ENCODE measurements around the gene CRELD2.

The CRELD2 gene

GRCh38 chr22:49961601-49962011 lies 43.2 kb downstream of the CRELD2 start (continued):
- TF ChIP-seq, protein P1, sequence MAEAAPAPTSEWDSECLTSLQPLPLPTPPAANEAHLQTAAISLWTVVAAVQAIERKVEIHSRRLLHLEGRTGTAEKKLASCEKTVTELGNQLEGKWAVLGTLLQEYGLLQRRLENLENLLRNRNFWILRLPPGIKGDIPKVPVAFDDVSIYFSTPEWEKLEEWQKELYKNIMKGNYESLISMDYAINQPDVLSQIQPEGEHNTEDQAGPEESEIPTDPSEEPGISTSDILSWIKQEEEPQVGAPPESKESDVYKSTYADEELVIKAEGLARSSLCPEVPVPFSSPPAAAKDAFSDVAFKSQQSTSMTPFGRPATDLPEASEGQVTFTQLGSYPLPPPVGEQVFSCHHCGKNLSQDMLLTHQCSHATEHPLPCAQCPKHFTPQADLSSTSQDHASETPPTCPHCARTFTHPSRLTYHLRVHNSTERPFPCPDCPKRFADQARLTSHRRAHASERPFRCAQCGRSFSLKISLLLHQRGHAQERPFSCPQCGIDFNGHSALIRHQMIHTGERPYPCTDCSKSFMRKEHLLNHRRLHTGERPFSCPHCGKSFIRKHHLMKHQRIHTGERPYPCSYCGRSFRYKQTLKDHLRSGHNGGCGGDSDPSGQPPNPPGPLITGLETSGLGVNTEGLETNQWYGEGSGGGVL (tag by site-specific recombination; IDR thresholded peaks at IDR 0.05) = peak; percentile 39
- TF ChIP-seq WT1 (tag by site-specific recombination; IDR thresholded peaks at IDR 0.05) = peak; percentile 49
- TF ChIP-seq SP7 (tag by site-specific recombination; IDR thresholded peaks at IDR 0.05) = peak; percentile 66
- peak; percentile 75; the same call in 1 of the 2 replicates for TF ChIP-seq KLF8 (tag by site-specific recombination; IDR thresholded peaks at IDR 0.05)
- TF ChIP-seq KLF7 (tag by site-specific recombination; IDR thresholded peaks at IDR 0.05; ENCODE audit: borderline replicate concordance) = peak; percentile 43; the same call in 1 of the 2 replicates
- peak; percentile 48; the same call in 1 of the 2 replicates for TF ChIP-seq ZNF2 (tag by site-specific recombination; IDR thresholded peaks at IDR 0.05)
- TF ChIP-seq, protein P2, sequence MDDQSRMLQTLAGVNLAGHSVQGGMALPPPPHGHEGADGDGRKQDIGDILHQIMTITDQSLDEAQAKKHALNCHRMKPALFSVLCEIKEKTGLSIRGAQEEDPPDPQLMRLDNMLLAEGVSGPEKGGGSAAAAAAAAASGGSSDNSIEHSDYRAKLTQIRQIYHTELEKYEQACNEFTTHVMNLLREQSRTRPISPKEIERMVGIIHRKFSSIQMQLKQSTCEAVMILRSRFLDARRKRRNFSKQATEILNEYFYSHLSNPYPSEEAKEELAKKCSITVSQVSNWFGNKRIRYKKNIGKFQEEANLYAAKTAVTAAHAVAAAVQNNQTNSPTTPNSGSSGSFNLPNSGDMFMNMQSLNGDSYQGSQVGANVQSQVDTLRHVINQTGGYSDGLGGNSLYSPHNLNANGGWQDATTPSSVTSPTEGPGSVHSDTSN (CRISPR knock-in tag; IDR thresholded peaks at IDR 0.05) = peak; percentile 81; the same call in 1 of the 2 replicates
- TF ChIP-seq ZBTB21 (tag by site-specific recombination; IDR thresholded peaks at IDR 0.05) = 0 out of 2 replicates have a peak, but pooled peaks have one; percentile 42
- no peak for TF ChIP-seq ELK4 (IDR thresholded peaks at IDR 0.05; ENCODE audit: borderline replicate concordance, low read depth, low read length)
- TF ChIP-seq, protein P3, sequence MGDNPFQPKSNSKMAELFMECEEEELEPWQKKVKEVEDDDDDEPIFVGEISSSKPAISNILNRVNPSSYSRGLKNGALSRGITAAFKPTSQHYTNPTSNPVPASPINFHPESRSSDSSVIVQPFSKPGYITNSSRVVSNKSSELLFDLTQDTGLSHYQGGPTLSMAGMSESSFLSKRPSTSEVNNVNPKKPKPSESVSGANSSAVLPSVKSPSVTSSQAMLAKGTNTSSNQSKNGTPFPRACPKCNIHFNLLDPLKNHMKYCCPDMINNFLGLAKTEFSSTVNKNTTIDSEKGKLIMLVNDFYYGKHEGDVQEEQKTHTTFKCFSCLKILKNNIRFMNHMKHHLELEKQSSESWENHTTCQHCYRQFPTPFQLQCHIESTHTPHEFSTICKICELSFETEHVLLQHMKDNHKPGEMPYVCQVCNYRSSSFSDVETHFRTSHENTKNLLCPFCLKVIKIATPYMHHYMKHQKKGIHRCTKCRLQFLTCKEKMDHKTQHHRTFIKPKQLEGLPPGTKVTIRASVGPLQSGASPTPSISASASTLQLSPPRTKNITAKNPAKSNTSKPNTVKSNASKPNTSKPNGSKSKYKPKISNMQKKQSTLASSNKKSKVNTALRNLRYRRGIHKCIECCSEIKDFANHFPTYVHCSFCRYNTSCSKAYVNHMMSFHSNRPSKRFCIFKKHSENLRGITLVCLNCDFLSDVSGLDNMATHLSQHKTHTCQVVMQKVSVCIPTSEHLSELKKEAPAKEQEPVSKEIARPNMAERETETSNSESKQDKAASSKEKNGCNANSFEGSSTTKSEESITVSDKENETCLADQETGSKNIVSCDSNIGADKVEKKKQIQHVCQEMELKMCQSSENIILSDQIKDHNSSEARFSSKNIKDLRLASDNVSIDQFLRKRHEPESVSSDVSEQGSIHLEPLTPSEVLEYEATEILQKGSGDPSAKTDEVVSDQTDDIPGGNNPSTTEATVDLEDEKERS (tag by site-specific recombination; IDR thresholded peaks at IDR 0.05) = no peak
- no peak for TF ChIP-seq ZNF514 (tag by site-specific recombination; IDR thresholded peaks at IDR 0.05)
- TF ChIP-seq GLI4 (tag by site-specific recombination; IDR thresholded peaks at IDR 0.05) = 0 out of 2 replicates have a peak, but pooled peaks have one; percentile 13
- no peak for TF ChIP-seq ZNF692 (tag by site-specific recombination; IDR thresholded peaks at IDR 0.05)
- TF ChIP-seq ZBTB7A (tag by site-specific recombination; IDR thresholded peaks at IDR 0.05; ENCODE audit: low read depth) = peak; percentile 91; the same call in 1 of the 2 replicates
- peak; percentile 81; the same call in 1 of the 2 replicates for TF ChIP-seq ZBTB1 (tag by site-specific recombination; IDR thresholded peaks at IDR 0.05)
- no peak for TF ChIP-seq ZNF221 (tag by site-specific recombination; IDR thresholded peaks at IDR 0.05; ENCODE audit: borderline replicate concordance)
- TF ChIP-seq ZSCAN5A (tag by site-specific recombination; IDR thresholded peaks at IDR 0.05) = 0 out of 2 replicates have a peak, but pooled peaks have one; percentile 21
- TF ChIP-seq ZNF843 (tag by site-specific recombination; IDR thresholded peaks at IDR 0.05) = 0 out of 2 replicates have a peak, but pooled peaks have one; percentile 14
- TF ChIP-seq HOXD13 (CRISPR knock-in tag; IDR thresholded peaks at IDR 0.05; ENCODE audit: borderline replicate concordance) = no peak
- TF ChIP-seq ZNF138 (tag by site-specific recombination; IDR thresholded peaks at IDR 0.05; ENCODE audit: borderline replicate concordance) = no peak
- peak; percentile 39 for TF ChIP-seq KLF9 (tag by site-specific recombination; IDR thresholded peaks at IDR 0.05; ENCODE audit: low read depth)
- TF ChIP-seq, protein P4, sequence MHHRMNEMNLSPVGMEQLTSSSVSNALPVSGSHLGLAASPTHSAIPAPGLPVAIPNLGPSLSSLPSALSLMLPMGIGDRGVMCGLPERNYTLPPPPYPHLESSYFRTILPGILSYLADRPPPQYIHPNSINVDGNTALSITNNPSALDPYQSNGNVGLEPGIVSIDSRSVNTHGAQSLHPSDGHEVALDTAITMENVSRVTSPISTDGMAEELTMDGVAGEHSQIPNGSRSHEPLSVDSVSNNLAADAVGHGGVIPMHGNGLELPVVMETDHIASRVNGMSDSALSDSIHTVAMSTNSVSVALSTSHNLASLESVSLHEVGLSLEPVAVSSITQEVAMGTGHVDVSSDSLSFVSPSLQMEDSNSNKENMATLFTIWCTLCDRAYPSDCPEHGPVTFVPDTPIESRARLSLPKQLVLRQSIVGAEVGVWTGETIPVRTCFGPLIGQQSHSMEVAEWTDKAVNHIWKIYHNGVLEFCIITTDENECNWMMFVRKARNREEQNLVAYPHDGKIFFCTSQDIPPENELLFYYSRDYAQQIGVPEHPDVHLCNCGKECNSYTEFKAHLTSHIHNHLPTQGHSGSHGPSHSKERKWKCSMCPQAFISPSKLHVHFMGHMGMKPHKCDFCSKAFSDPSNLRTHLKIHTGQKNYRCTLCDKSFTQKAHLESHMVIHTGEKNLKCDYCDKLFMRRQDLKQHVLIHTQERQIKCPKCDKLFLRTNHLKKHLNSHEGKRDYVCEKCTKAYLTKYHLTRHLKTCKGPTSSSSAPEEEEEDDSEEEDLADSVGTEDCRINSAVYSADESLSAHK (tag by site-specific recombination; IDR thresholded peaks at IDR 0.05) = peak; percentile 41
- TF ChIP-seq ZEB2 (tag by site-specific recombination; IDR thresholded peaks at IDR 0.05) = peak; percentile 86
- peak; percentile 69; the same call in 1 of the 2 replicates for TF ChIP-seq ZNF777 (tag by site-specific recombination; IDR thresholded peaks at IDR 0.05; ENCODE audit: borderline replicate concordance)
- TF ChIP-seq ZNF133 (tag by site-specific recombination; IDR thresholded peaks at IDR 0.05) = no peak
- TF ChIP-seq ZBTB48 (tag by site-specific recombination; IDR thresholded peaks at IDR 0.05) = peak; percentile 49; the same call in 1 of the 2 replicates
- TF ChIP-seq ZNF510 (tag by site-specific recombination; IDR thresholded peaks at IDR 0.05; ENCODE audit: insufficient replicate concordance) = no peak

Measured in HEK293 (cell line).